ENCODE measurements around the gene SCMH1. TPM values are rescaled to one million over a fixed set of nuclear protein-coding genes. Genes with fewer than 3 reads are reported as not detected.
A peak's percentile ranks its signal among the peaks of the same experiment; 100 is the strongest.

SCMH1 gene
- 10 to 100 TPM in 11 of 12 donors, not detected in 1; 30.5 to 55.9 (median 33.9) TPM for polyA plus RNA-seq (ENCODE audit: insufficient read length in 12 of 12)
- long read RNA-seq, donor 1, partial matches to known transcripts: 0 of 1 reads
- long read RNA-seq, donor 1, other reads (novel, unspliced or antisense): 0 of 1 reads
- long read RNA-seq, donor 2, partial matches to known transcripts: 0 of 1 reads
- long read RNA-seq, donor 2, other reads (novel, unspliced or antisense): 0 of 1 reads
- long read RNA-seq, donor 3: 0 reads
- long read RNA-seq, donor 4: 0 reads
- long read RNA-seq, donor 5, partial matches to known transcripts: 0 of 2 reads
- long read RNA-seq, donor 5, other reads (novel, unspliced or antisense): 0 of 2 reads
- long read RNA-seq, donor 6: 0 reads
- long read RNA-seq, donor 7: 0 reads
- long read RNA-seq, donor 8: 0 reads
- long read RNA-seq, donor 9: 0 reads
- long read RNA-seq, donor 10: 0 reads
- long read RNA-seq, donor 11: 0 reads

- peak; percentile 31 for DNase-seq
These were observed at the start of gene SCMH1 for GRCh38 chr1:41241749-41242341. Gene SCMH1 (minus strand): TSS chr1:41242306. CDS start chr1:41186133, 56,173 bp downstream.

GRCh38 chr1:41291195-41291594 lies 49.1 kb upstream of the SCMH1 start:
- DNase-seq: no peak

GRCh38 chr1:41289196-41289595 lies 47.1 kb upstream of the SCMH1 start:
- DNase-seq: no peak

- DNase-seq: no peak
These were observed 44.9 kb upstream of the SCMH1 start for GRCh38 chr1:41286992-41287391.

GRCh38 chr1:41286486-41286885 lies 44.4 kb upstream of the SCMH1 start:
- no peak for DNase-seq

GRCh38 chr1:41285818-41286217 lies 43.7 kb upstream of the SCMH1 start:
- no peak for DNase-seq

GRCh38 chr1:41284121-41284520 lies 42.0 kb upstream of the SCMH1 start:
- DNase-seq: no peak

GRCh38 chr1:41282679-41283317 lies 40.7 kb upstream of the SCMH1 start:
- DNase-seq: peak; percentile 36

- no peak for DNase-seq
These were observed 39.2 kb upstream of the SCMH1 start for GRCh38 chr1:41281334-41281733.

GRCh38 chr1:41280202-41281032 lies 38.3 kb upstream of the SCMH1 start:
- no peak for DNase-seq

GRCh38 chr1:41278076-41278475 lies 36.0 kb upstream of the SCMH1 start:
- no peak for DNase-seq

- no peak for DNase-seq
These were observed 35.4 kb upstream of the SCMH1 start for GRCh38 chr1:41277371-41277975.

- no peak for DNase-seq
These were observed 33.7 kb upstream of the SCMH1 start for GRCh38 chr1:41275831-41276230.

- DNase-seq: no peak
These were observed 32.8 kb upstream of the SCMH1 start for GRCh38 chr1:41274752-41275545.

- DNase-seq: no peak
These were observed 30.5 kb upstream of the SCMH1 start for GRCh38 chr1:41272601-41273000.

GRCh38 chr1:41268154-41268770 lies 26.2 kb upstream of the SCMH1 start:
- DNase-seq: peak; percentile 80

GRCh38 chr1:41261926-41262618 lies 20.0 kb upstream of the SCMH1 start:
- no peak for DNase-seq

GRCh38 chr1:41260768-41261167 lies 18.7 kb upstream of the SCMH1 start:
- no peak for DNase-seq

GRCh38 chr1:41259221-41259620 lies 17.1 kb upstream of the SCMH1 start:
- no peak for DNase-seq
